Measurements from ENCODE around the gene FLNC. TPM values are rescaled to one million over a fixed set of nuclear protein-coding genes. Genes with fewer than 3 reads are reported as not detected.

The FLNC gene
- total and polyA plus RNA-seq, 9 of the 15 experiments (the other 6 are each of a cell fraction or from before 2014, with no cell fraction given), result 0.90 to 155 (median 28.8) TPM

- TF ChIP-seq, protein P1, sequence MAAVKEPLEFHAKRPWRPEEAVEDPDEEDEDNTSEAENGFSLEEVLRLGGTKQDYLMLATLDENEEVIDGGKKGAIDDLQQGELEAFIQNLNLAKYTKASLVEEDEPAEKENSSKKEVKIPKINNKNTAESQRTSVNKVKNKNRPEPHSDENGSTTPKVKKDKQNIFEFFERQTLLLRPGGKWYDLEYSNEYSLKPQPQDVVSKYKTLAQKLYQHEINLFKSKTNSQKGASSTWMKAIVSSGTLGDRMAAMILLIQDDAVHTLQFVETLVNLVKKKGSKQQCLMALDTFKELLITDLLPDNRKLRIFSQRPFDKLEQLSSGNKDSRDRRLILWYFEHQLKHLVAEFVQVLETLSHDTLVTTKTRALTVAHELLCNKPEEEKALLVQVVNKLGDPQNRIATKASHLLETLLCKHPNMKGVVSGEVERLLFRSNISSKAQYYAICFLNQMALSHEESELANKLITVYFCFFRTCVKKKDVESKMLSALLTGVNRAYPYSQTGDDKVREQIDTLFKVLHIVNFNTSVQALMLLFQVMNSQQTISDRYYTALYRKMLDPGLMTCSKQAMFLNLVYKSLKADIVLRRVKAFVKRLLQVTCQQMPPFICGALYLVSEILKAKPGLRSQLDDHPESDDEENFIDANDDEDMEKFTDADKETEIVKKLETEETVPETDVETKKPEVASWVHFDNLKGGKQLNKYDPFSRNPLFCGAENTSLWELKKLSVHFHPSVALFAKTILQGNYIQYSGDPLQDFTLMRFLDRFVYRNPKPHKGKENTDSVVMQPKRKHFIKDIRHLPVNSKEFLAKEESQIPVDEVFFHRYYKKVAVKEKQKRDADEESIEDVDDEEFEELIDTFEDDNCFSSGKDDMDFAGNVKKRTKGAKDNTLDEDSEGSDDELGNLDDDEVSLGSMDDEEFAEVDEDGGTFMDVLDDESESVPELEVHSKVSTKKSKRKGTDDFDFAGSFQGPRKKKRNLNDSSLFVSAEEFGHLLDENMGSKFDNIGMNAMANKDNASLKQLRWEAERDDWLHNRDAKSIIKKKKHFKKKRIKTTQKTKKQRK (IDR thresholded peaks at IDR 0.05; ENCODE audit: borderline replicate concordance, low read depth, low read length), result peak; percentile 62; the same call in 1 of the 2 replicates
- TF ChIP-seq COPS2 (conservative IDR thresholded peaks at IDR 0.05) (no peak), ZNF277 (CRISPR knock-in tag; IDR thresholded peaks at IDR 0.05; ENCODE audit: borderline replicate concordance) (no peak), KAT2B (IDR thresholded peaks at IDR 0.05; ENCODE audit: low read depth, low read length) (no peak), TRIM28 (IDR thresholded peaks at IDR 0.05) (peak; percentile 89), RBM22 (IDR thresholded peaks at IDR 0.05; ENCODE audit: low read depth, low read length, poor library complexity, severe bottlenecking) (no peak)
- TF ChIP-seq, protein P2, sequence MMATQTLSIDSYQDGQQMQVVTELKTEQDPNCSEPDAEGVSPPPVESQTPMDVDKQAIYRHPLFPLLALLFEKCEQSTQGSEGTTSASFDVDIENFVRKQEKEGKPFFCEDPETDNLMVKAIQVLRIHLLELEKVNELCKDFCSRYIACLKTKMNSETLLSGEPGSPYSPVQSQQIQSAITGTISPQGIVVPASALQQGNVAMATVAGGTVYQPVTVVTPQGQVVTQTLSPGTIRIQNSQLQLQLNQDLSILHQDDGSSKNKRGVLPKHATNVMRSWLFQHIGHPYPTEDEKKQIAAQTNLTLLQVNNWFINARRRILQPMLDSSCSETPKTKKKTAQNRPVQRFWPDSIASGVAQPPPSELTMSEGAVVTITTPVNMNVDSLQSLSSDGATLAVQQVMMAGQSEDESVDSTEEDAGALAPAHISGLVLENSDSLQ (IDR thresholded peaks at IDR 0.05), result no peak
- TF ChIP-seq, protein P3, sequence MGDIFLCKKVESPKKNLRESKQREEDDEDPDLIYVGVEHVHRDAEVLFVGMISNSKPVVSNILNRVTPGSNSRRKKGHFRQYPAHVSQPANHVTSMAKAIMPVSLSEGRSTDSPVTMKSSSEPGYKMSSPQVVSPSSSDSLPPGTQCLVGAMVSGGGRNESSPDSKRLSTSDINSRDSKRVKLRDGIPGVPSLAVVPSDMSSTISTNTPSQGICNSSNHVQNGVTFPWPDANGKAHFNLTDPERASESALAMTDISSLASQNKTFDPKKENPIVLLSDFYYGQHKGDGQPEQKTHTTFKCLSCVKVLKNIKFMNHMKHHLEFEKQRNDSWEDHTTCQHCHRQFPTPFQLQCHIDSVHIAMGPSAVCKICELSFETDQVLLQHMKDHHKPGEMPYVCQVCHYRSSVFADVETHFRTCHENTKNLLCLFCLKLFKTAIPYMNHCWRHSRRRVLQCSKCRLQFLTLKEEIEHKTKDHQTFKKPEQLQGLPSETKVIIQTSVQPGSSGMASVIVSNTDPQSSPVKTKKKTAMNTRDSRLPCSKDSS (IDR thresholded peaks at IDR 0.05; ENCODE audit: low read depth, partially characterized antibody), result peak; percentile 76
These were observed 69.2 kb downstream of the FLNC start (continued) for GRCh38 chr7:128899392-128899791.
